HG02840 (cell line): ENCODE measurements around the gene DDX17.

Experiments used
- ATAC-seq: cut with Tn5 transposase; IDR thresholded peaks from one replicate; pipeline ENCODE4 v1.9.1; 2021; ENCODE audit warnings: mild to moderate bottlenecking, moderate library complexity, moderate number of reproducible peaks; ENCODE audit not compliant: unreplicated experiment, low FRiP score

DDX17 gene

DNA sequence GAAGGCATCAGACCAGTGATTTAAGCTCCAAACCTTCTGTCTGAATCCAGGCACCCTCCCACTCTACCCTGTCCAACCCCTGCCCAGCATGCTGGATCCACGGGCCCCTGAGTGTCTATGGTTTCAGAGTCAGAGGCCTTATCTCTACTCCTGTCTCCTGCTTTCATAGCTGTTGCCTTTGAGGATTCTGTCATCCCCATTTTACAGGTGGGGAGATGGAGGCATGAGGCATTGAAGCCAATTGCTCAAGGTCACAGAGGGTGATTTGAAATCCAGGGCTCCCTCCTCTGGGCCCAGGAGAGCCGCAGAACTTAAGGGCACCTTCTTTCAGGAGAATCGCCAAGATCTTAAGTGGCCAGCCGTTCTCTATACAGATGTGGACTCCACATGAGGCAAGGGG lies 54.2 kb downstream of the DDX17 start:
- no peak for ATAC-seq

DNA sequence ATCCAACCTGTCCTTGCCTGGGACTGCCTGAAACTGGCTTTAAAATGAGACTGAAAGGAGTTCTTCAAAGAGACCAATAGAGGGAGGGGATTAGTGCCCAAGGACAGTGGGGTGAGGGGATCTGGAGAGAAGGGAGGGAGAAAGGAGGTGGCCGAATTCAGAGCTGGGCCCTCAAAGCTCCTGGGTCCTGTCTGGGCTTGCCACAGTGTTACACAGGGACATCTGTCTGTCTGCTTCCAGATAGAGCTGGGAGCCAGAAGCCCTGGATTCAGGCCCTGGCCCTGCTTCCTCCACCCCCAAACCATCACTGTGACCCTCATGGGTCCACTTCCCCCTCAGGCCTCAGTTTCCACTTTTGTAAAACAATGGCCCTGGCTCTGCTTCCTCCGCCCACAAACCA lies 54.7 kb downstream of the DDX17 start:
- ATAC-seq = no peak

DNA sequence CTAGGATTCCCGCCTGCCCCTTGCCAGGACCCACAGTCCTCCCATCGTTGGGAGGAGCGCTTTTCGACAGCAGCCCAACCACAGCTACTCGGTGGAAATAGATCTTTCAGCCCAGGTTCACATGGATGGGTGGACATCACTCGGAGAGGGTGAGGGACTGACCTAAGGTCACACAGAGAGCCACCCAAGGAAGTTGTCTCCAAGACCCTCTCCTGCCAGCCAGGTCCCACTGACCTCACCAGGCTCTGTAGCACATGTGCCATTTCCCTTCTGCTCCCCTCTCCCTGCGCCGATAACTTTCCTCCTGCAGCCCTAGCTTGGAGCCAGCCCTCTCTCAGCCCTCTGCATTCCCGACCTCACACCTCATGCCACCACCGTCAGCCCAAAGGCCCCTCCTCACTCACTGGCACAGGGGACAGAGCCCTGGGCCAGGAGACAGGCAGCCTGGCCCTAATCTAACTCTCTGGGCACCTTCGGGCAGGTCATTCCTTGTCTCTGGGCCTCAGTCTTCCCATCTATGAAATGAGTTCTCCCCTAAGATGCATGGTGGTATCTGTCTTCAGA lies 55.8 kb downstream of the DDX17 start:
- ATAC-seq = no peak

DNA sequence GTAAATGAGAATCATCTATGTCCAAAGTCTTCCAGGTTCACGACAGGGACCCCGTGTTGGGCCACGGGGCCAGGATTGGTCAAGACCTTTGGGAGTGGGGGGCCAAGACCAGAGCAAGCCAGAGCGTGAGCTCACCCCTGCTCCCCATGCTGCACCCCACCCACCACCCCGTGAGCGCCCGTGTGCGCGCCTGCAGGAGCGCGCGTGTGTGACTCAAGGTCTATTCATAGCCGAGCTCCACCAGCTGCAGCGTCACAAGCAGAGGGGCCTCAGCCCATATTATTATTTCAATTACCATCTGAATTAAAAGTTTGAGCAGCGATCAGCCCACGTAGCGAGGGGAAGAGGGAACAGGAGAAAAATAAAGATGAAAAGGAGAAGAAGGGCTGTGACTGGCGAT lies 56.3 kb downstream of the DDX17 start:
- ATAC-seq = no peak

GRCh38 chr22:38448945-38449745 lies 57.0 kb downstream of the DDX17 start:
- no peak for ATAC-seq

DNA sequence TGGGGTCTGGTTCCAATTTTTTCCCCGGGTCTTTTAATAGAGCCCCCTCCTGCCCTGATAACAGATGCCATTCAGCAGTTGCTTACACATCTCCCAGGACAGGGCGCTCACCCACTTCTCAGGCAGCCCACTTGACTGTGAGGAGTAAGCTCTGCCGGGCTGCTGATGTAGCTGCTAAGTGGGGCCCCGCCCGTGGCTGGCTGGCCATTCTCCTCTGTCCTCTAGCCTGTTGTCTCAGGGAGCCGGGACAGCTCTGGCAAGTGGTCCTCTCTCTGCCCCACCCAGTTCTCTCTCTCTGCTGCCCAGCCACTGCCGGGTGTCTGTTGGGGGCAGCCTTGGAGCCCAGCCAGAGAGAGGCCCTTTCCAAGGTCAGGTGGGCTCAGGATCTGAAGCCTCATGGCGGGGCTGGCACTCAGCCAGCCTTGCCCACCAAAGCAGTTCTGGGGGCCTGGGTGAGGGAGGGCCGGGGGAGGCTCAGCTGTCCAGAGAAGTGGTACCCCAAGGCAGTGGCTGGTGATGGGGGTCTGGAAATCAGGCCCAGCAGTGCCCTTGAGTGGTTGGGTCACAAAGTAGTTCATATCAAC lies 60.0 kb downstream of the DDX17 start:
- ATAC-seq = no peak

DNA sequence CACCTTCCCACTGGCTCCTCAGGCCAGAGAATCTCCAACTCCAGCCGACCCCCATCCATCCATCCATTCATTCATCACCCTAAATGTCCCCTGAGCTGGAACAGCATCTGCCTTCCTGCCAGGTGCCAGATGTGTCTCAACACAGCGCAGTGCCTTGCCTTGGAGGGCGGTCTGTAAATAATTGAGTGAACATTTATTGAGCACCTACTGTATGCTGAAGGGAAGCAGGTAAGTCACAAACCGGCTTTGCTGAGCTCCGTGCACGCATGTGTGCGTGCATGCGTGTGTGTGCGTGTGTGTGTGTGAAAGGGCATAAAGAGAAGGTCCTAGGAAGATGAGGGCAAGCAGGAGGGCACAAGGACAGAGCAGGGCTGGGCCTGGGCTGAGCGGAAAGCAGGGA lies 61.3 kb downstream of the DDX17 start:
- ATAC-seq = no peak

DNA sequence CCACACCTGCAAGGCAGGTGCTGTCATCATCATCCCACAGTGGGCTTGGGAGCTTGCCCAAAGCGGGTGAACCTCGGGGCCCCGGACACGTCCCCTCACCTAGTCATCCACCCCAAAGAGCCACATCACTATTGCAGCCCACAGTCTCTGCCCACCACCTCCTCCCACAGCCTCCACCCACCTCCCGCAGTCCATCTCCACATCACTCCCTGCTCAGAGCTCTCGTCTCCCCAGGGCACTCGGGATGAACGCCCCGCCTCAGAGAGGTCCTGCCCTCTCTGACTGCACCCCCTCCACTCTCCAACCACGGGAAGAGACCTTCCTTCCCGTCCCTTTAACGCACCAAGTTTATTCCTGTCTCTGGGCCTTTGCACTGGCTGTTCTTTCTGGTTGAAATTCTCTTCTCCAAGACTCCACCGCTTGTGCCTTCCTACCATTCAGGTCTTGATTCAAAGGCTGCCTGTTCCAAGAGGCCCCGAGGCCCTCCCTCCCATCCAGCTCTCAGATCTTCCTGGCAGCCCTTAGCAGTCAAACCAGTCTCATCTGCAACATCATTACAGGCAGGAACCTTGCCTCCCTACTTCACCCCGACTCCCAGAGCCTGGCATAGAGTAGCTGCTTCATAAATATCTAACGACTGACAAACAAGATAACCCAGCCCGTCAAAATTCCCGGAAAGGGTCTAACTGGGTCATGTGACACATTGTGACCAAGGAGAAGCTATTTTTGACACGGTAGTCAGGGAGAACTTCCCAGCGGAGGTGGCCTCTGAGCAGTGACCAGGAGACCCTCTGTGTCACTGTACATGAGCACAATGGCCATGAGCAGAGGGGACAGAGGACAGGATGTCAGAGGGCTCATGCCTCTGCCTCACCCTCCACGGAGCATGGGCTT lies 62.2 kb downstream of the DDX17 start:
- ATAC-seq = no peak

DNA sequence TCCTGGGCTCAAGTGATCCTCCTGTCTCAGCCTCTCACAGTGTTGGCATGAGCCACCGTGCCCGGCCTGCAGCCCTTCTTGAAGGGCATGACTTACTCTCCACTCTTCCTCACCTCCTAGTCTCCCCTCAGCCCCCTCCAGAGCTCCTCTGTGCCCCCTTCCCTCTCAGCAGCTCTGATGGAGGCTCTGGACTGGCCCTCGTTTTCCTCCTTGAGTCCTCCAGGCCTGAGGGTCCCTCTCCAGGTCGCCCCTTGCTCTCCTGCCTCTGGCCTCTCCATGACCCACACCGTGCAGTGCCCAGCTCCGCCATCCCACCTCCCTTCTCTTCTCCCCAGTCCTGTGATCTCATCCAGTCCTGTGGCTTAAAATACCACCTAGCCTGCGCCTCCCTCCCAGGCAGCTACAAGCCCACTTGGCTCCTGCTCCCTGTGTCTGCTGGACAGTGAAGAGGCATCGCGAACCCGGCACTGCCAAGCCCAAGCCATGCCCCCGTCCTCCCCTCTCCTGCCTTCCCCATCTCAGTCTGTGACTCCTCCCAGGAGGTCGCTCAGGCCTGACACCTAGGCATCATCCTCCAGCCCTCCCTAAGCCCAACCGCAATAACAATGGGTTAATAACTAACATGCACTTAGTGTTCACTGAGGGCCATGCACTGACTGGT lies 63.0 kb downstream of the DDX17 start:
- no peak for ATAC-seq

DNA sequence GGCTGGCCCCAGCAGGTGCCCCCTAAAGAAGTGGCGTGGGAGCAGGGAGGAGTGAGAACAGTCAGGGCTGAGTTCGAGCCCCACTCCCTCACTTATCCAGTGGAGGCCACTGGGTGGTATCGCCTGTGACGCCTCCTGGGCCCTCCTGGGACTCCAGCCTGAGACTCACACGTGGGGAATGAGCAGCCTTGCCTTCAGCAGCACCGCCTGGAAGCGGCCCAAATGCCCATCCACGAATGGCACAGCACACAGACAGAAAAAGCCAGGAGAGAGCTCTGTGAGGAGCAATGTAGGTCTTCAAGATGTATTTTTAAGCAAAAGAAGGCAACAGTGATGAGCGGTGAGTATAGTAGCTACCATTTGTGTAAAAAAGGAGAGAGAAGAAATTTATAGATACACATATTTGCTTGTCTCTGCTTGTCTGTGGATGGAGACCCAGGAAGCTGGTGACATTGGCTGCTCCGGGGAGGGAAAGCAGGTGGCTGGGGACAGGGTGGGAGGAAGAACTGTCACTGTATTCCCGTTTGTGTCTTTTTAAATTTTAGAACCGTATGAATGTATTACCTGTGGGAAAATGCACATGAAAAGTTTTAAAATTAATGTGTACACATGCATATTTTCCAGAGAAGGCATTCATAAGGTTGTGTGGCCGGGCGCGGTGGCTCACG lies 64.4 kb downstream of the DDX17 start:
- no peak for ATAC-seq

- ATAC-seq = no peak
Observed at GRCh38 chr22:38440747-38441350, 65.3 kb downstream of the DDX17 start.

DNA sequence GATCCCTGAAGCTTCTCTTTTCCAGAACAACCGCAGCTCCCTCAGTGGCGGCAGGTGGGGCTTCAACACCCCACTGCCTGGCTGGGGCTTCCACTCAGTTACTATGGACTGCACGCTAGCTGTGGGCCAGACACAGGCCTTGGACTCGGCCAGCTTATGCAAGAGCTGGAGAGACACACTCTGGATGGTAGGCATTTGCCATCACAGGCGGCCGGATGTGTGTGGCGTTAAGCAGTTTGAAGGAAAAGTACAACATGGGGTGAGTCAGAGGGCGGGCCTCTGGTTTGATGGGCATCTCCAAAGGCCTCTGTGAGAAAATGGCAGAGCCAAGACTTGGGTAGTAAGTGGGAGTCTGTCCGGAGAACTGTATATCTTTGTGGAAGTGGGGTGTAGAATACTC lies 68.7 kb downstream of the DDX17 start:
- no peak for ATAC-seq

GRCh38 chr22:38436629-38437395 lies 69.3 kb downstream of the DDX17 start:
- no peak for ATAC-seq

DNA sequence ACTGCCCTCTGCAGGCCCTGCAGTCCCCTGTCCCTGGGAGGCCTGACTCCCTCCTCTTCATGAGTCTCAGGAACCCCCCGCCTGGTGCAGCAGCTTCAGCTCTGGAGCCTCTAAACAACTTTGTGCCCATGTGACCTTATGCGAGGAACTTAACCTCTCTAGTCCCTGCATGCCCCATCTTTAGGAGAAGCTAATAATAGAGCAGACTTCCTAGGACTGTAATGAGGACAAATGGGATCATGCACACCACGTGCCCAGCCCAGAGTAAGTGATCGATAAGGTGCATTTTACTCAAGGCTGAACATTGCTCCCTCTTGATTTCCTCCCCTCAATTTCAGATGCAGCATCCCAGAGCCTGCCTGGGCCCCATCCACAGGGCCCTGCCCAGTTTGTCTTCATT lies 70.1 kb downstream of the DDX17 start:
- no peak for ATAC-seq

DNA sequence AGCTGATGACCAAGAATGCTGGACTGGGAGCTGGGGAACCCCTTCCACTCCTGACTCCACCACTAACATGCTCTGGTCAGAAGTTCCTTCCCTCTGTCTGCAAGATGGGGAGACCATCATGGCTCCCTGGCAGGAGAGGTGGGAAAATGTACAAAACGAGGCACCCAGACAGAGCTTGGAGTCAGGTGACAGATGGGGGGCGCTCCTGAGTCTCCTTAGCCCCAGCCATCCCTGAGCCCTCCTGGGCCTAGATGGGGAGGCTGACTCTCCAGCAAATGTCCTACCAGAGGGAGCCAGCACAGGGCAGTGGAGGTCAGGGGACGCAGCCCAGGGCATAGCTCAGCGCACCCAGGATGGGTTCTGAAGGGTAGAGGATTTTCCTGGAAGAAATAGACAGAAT lies 71.1 kb downstream of the DDX17 start:
- no peak for ATAC-seq

DNA sequence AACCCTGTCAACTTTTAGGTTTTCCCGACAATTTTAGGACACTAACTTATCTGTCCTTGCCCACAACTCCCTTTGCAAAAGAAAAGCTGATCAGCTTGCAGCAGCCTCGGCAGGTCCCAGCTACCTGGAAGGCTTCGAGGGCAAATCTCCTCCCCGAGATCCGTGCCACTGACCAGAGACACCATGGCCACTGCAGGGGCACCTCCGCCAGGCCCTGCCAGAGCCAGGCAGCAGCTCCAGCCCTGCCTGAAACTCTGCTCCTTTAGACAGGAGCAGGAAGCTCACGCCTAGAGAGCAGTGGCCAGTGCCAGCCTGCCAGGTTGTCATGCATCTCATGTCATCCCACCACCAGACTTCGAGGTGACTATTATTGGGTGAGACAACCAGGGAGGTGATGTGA lies 72.2 kb downstream of the DDX17 start:
- no peak for ATAC-seq
